H4 (cell line): ENCODE measurements around the gene MASP1. TPM values are rescaled to one million over a fixed set of nuclear protein-coding genes. Genes with fewer than 3 reads are reported as not detected.
"Not testable (repeated sequence)": the region's sequence is repeated elsewhere in the genome, so short reads cannot be mapped to it uniquely, and the experiment has no call there.

ENCODE experiments used
- DNase-seq: peaks from one replicate; pipeline ENCODE4 v3.0.0-alpha.2; 2015; ENCODE audit warnings: low spot score
- total RNA-seq: library from RNA; depleted of rRNA; stranded (reverse); fragments of >200 nt; shearing (Covaris generic); gene quantifications from 2 replicates; pipeline ENCODE4 v1.2.3, GENCODE V29; 2014

The MASP1 gene
- total RNA-seq, 1 experiment from 2014 or later: 10.2 TPM

- DNase-seq: no peak
Observed at GRCh38 chr3:187227658-187228258, 63.8 kb downstream of the MASP1 start.

GRCh38 chr3:187223799-187224198 lies 67.7 kb downstream of the MASP1 start:
- DNase-seq: no peak

- DNase-seq: no peak
Observed at GRCh38 chr3:187222801-187223200, 68.7 kb downstream of the MASP1 start.

GRCh38 chr3:187215460-187215859 lies 76.1 kb downstream of the MASP1 start:
- no peak for DNase-seq

GRCh38 chr3:187213616-187214015 lies 77.9 kb downstream of the MASP1 start:
- DNase-seq: no peak

- DNase-seq: no peak
Observed at GRCh38 chr3:187212705-187213104, 78.8 kb downstream of the MASP1 start.

- no peak for DNase-seq
Observed at GRCh38 chr3:187212196-187212545, 79.4 kb downstream of the MASP1 start.

GRCh38 chr3:187211532-187212195 lies 79.9 kb downstream of the MASP1 start:
- DNase-seq: no peak

- DNase-seq: peak; percentile 25
Observed at GRCh38 chr3:187210545-187211327, 80.8 kb downstream of the MASP1 start.

- no peak for DNase-seq
Observed at GRCh38 chr3:187210091-187210490, 81.4 kb downstream of the MASP1 start.

GRCh38 chr3:187209491-187209890 lies 82.0 kb downstream of the MASP1 start:
- DNase-seq: no peak

- DNase-seq: peak; percentile 62
Observed at GRCh38 chr3:187208159-187208558, 83.4 kb downstream of the MASP1 start.

- no peak for DNase-seq
Observed at GRCh38 chr3:187207624-187208023, 83.9 kb downstream of the MASP1 start.

GRCh38 chr3:187207062-187207461 lies 84.5 kb downstream of the MASP1 start:
- DNase-seq: no peak

- no peak for DNase-seq
Observed at GRCh38 chr3:187205683-187206082, 85.9 kb downstream of the MASP1 start.

- DNase-seq: not testable (repeated sequence)
Observed at GRCh38 chr3:187199463-187200050, 92.0 kb downstream of the MASP1 start.

GRCh38 chr3:187198490-187198889 lies 93.0 kb downstream of the MASP1 start:
- DNase-seq: no peak

GRCh38 chr3:187197335-187197649 lies 94.2 kb downstream of the MASP1 start, which contains the start of gene RTP1:
Gene RTP1 (plus strand): TSS chr3:187197486. CDS start chr3:187197516, 30 bp downstream.
- no peak for DNase-seq

GRCh38 chr3:187196573-187197334 lies 94.8 kb downstream of the MASP1 start:
- no peak for DNase-seq

GRCh38 chr3:187193181-187193580 lies 98.4 kb downstream of the MASP1 start:
- DNase-seq: no peak

GRCh38 chr3:187191271-187191670 lies 100.3 kb downstream of the MASP1 start:
- DNase-seq: no peak

- peak; percentile 93 for DNase-seq
Observed at GRCh38 chr3:187188931-187189330, 102.6 kb downstream of the MASP1 start.
